Stomach (tissue), 4 donors: ENCODE data around the gene OLFM1.

Source experiments
- POLR2A ChIP-seq, 4 donors: fragments of 450-650 bp; IDR thresholded peaks; one replicate each; pipeline ENCODE4 v1.6.1; 2016; ENCODE audit warnings: antibody characterized with exemption in 4 of 4, control low read depth in 2 of 4, mild to moderate bottlenecking in 1 of 4, moderate library complexity in 1 of 4
- POLR2AphosphoS5 ChIP-seq, 3 donors: sonication (generic); formaldehyde crosslinking; IDR thresholded peaks; one replicate each; pipeline ENCODE4 v1.6.1; 2016; ENCODE audit warnings: antibody characterized with exemption in 3 of 3
- TF ChIP-seq, protein P1 (sequence below), 7 experiments: fragments of 450-650 bp in 4 of 7; fragments of 200-600 bp in 3 of 7; sonication (generic) in 3 of 7; IDR thresholded peaks; one replicate each; pipeline ENCODE4 v1.5.1; 2016 to 2019; ENCODE audit warnings: antibody characterized with exemption in 7 of 7, control low read depth in 2 of 7, mild to moderate bottlenecking in 1 of 7

DNA sequence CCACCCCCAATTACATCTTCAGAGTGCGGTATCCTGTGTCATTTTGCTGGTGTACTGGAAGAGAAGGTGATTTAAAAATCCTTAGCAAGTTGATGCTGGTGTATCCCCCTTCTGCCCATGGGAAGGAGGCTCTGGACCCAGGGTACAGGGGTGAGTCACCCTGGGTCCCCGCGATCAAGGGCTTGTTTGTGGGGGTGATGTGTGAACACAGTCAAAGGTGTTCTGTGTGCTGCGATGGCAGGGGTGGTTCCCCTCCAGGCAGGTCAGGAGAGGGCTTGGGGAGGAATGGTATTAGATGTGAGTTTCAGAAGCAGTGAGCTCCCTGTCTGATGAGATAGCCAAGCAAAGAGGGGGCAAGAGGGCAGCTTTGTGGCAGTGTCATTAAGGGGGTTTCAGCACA is 28.9 kb downstream of the OLFM1 start:
- no peak for TF ChIP-seq POLR2AphosphoS5 (IDR thresholded peaks at IDR 0.05)
- TF ChIP-seq, protein P1, sequence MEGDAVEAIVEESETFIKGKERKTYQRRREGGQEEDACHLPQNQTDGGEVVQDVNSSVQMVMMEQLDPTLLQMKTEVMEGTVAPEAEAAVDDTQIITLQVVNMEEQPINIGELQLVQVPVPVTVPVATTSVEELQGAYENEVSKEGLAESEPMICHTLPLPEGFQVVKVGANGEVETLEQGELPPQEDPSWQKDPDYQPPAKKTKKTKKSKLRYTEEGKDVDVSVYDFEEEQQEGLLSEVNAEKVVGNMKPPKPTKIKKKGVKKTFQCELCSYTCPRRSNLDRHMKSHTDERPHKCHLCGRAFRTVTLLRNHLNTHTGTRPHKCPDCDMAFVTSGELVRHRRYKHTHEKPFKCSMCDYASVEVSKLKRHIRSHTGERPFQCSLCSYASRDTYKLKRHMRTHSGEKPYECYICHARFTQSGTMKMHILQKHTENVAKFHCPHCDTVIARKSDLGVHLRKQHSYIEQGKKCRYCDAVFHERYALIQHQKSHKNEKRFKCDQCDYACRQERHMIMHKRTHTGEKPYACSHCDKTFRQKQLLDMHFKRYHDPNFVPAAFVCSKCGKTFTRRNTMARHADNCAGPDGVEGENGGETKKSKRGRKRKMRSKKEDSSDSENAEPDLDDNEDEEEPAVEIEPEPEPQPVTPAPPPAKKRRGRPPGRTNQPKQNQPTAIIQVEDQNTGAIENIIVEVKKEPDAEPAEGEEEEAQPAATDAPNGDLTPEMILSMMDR (IDR thresholded peaks at IDR 0.05), result no peak
- TF ChIP-seq POLR2A (IDR thresholded peaks at IDR 0.05), result no peak
